Activated CD4-positive, alpha-beta T cell treated with anti-CD3 and anti-CD28 coated beads, Interleukin-2, amount 10 ng/mL, durations not matched to agents 24 days and 14 days (primary cell): Measurements from ENCODE around the gene ZBTB47. TPM values are rescaled to one million over a fixed set of nuclear protein-coding genes. Genes with fewer than 3 reads are reported as not detected.

Experiments used
- DNase-seq: peaks from one replicate; pipeline ENCODE4 v3.0.0; 2022
- H3K27ac Mint-ChIP-seq: one replicate; pipeline ENCODE4 v1.8.0; 2022; ENCODE audit warnings: mild to moderate bottlenecking, mixed read lengths
- H3K27me3 Mint-ChIP-seq: one replicate; pipeline ENCODE4 v1.8.0; 2022; ENCODE audit warnings: mixed read lengths
- H3K36me3 Mint-ChIP-seq: one replicate; pipeline ENCODE4 v1.8.0; 2022; ENCODE audit warnings: low read depth, mild to moderate bottlenecking, mixed read lengths
- H3K4me1 Mint-ChIP-seq: one replicate; pipeline ENCODE4 v1.8.0; 2021; ENCODE audit warnings: mixed read lengths
- H3K4me3 Mint-ChIP-seq: one replicate; pipeline ENCODE4 v1.8.0; 2022; ENCODE audit warnings: mild to moderate bottlenecking, moderate library complexity, mixed read lengths
- H3K9me3 Mint-ChIP-seq: one replicate; pipeline ENCODE4 v1.8.0; 2021; ENCODE audit warnings: mixed read lengths
- intact Hi-C: fragments of 100-400 bp; cut with micrococcal nuclease; formaldehyde crosslinking; loops from one replicate; pipeline ENCODE4 v1.15.1; 2023
- total RNA-seq: library from RNA; stranded (reverse); gene quantifications from 2 replicates; pipeline ENCODE4 v1.2.3, GENCODE V29; 2022

Gene ZBTB47
- total RNA-seq, 1 donor from 2014 or later: 1.0 TPM

DNA sequence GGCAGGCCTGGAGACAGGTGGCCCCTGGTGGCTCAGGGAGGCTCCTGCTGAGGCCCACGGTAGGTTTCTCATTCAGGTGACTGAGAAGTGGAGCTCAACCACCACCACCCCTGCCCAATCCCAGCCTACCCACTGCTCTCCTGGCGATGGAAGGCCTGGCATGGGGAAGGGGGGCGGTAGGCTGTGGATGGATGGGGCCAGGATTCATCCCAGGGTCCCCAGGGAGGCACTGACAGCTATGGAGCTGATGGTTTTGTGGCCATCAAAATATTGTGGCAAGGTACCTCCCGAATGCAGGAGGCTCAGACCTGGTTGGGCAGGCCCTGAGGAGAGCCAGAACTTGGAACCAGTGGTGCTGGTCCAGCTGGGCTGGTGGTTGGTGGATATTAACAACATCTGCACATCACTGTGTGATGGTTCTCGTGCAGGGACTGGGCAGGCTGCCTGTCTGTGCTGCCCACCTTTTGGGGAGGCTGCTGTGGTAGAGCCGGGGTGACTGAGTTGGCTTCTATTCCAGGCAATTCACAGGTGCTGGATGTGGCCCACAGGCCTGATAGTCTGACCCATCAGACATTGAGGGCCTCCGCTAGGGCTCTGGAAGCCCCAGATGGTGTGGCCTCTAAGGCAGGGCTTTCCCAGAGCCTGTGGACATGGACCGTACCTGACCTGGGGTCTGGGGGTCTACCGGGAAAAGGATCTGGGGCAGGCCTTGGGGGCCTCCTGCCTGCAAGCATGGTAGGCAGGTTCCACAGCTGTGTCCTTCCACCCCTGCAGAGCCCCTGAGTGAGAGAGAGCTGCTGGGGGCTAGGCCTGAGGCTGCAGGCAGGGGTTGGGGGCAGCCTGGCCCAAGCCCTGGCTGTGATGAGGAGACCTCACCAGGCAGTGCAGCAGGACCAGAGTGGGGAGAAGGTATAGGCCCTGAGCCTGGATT is 3.4 kb downstream of the ZBTB47 start:
- peaks cover 5% of the 10 kb centered on the region for H3K27me3 Mint-ChIP-seq
- H3K4me1 Mint-ChIP-seq: peaks cover 18% of the 10 kb centered on the region
- intact Hi-C loops: no loop called here

DNA sequence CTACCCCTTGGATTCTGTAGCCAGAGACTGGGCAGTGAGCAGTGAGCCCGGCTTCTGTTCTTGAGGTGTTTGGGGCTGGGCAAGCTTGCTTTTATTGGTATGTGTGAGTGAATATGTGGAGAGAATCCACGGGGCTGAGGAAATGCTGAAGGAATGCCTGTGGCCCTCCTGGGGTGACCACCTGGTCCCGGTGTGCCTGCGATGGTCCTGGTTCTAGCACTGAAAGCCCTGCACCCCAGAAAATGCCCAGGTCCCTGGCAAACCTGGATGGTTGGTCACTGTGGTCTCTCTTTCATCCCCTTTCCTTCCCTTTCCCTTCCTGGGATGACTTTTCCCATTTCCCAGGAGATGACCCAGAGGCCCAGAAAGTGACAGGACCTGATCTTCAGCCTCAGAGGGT is 4.2 kb downstream of the ZBTB47 start:
- intact Hi-C loops: no loop called here
- H3K27ac Mint-ChIP-seq: no peak overlapping the region

More for the DNA sequence above, 3.4 kb downstream of the ZBTB47 start:
- no peaks in the 10 kb centered on the region for H3K9me3 Mint-ChIP-seq
- H3K36me3 Mint-ChIP-seq: no peaks in the 10 kb centered on the region
- no peak overlapping the region for H3K27ac Mint-ChIP-seq
- peak overlapping the region; percentile 17 for H3K4me3 Mint-ChIP-seq
- no peak for DNase-seq

DNA sequence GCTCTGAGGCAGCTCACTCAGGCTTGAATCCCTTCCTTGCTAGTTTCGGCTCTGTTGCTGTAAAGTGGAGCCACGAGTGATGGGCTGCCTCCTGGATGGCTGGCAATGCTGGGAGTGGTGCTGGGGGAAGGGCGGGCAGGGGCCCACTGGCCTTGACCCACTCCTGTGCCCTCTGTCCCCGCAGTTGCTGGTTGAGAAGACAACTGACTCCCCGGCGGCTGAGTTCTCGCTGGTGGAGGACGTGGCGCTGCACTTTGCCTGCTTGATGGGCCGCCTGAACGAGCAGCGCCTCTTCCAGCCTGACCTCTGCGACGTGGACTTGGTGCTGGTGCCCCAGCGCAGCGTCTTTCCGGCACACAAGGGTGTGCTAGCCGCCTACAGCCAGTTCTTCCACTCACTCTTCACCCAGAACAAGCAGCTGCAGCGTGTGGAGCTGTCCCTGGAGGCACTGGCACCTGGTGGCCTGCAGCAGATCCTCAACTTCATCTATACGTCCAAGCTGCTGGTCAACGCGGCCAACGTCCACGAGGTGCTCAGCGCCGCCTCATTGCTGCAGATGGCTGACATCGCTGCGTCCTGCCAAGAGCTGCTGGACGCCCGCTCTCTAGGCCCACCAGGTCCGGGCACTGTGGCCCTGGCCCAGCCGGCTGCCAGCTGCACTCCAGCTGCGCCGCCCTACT is 4.7 kb downstream of the ZBTB47 start:
- intact Hi-C loops: no loop called here
- no peaks in the 10 kb centered on the region for H3K36me3 Mint-ChIP-seq
- no peak overlapping the region for H3K27ac Mint-ChIP-seq
- H3K9me3 Mint-ChIP-seq: no peaks in the 10 kb centered on the region
- no peak for DNase-seq
- peaks cover 5% of the 10 kb centered on the region for H3K27me3 Mint-ChIP-seq
- H3K4me3 Mint-ChIP-seq: no peak overlapping the region
- peaks cover 6% of the 10 kb centered on the region for H3K4me1 Mint-ChIP-seq

More for the DNA sequence above, 4.2 kb downstream of the ZBTB47 start:
- no peak for DNase-seq
- H3K4me1 Mint-ChIP-seq: peaks cover 11% of the 10 kb centered on the region
- H3K36me3 Mint-ChIP-seq: no peaks in the 10 kb centered on the region
- H3K27me3 Mint-ChIP-seq: peaks cover 5% of the 10 kb centered on the region
- H3K4me3 Mint-ChIP-seq: no peak overlapping the region
- H3K9me3 Mint-ChIP-seq: no peaks in the 10 kb centered on the region

DNA sequence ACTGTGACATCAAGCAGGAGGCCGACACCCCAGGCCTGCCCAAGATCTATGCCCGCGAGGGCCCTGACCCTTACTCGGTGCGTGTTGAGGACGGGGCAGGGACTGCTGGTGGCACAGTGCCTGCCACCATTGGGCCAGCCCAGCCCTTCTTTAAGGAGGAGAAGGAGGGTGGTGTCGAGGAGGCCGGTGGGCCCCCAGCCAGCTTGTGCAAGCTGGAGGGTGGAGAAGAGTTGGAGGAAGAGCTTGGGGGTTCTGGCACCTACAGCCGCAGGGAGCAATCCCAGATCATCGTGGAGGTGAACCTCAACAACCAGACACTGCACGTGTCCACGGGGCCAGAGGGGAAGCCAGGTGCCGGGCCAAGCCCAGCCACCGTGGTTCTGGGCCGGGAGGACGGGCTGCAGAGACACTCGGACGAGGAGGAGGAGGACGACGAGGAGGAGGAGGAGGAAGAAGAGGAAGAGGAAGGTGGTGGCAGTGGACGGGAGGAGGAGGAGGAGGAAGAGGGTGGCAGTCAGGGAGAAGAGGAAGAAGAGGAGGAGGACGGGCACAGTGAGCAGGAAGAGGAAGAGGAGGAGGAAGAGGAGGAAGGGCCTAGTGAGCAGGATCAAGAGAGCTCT is 5.4 kb downstream of the ZBTB47 start:
- Mint-ChIP-seq H3K4me1 (peaks cover 2% of the 10 kb centered on the region), H3K27ac (no peak overlapping the region), H3K27me3 (peaks cover 3% of the 10 kb centered on the region), H3K4me3 (no peak overlapping the region), H3K36me3 (no peaks in the 10 kb centered on the region), H3K9me3 (no peaks in the 10 kb centered on the region)
- DNase-seq: no peak
- intact Hi-C loops: no loop called here

DNA sequence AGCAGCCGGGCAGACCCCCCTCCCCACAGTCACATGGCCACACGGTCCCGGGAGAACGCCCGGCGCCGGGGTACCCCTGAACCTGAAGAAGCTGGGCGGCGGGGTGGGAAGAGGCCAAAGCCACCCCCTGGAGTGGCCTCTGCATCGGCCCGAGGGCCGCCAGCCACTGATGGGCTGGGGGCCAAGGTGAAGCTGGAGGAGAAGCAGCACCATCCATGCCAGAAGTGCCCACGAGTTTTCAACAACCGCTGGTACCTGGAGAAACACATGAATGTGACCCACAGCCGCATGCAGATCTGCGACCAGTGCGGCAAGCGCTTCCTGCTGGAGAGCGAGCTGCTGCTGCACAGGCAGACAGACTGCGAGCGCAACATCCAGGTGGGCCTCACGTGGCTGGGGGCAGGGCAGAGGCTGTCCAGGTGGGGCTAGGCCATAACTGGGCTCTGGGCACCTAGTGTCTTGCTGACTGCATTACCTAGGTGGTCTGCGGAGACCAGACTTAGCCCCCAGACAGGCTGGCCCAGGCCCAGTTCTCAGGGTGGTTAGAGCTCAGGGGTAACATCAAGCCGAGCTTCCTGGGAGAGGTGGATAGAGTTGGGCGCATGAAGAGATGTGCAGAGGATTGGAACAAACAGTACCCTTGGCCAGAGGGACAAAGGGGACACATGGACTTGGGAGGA is 6.1 kb downstream of the ZBTB47 start:
- Mint-ChIP-seq H3K9me3 (no peaks in the 10 kb centered on the region), H3K4me3 (no peak overlapping the region), H3K4me1 (peaks cover 2% of the 10 kb centered on the region), H3K27ac (no peak overlapping the region), H3K36me3 (no peaks in the 10 kb centered on the region), H3K27me3 (peaks cover 3% of the 10 kb centered on the region)
- intact Hi-C loops: no loop called here
- DNase-seq: no peak

DNA sequence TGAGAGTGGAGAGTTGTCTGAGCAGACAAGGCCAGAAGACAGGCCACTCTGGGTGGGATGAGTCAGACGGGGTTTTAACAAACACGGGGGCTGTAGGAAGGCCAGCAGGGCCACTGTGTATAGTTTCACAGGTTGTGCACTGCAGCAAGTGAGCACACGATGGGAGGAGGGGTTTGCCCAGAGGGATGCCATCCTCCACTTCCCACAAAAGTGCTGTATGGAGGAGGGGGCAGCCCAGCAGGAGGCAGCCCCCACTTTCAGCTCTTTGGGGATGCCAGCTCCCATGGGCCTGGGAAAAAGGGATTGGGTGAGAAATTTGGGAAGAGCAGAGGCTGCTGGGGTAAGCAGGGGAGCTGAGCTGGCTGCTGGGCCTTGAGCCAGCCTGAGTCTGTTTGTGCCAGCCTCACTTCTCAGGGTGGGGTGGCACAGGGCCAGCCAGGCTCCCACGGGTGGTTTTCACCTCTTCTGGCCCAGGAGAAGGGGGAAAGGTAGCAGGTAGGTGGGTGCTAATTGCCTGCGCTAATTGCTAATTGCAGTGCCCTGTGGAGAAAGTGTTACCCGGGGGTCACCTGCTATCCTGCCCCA is 6.7 kb downstream of the ZBTB47 start:
- Mint-ChIP-seq H3K4me3 (no peak overlapping the region), H3K36me3 (no peaks in the 10 kb centered on the region), H3K9me3 (no peaks in the 10 kb centered on the region), H3K27ac (no peak overlapping the region), H3K27me3 (no peaks in the 10 kb centered on the region), H3K4me1 (peaks cover 2% of the 10 kb centered on the region)
- intact Hi-C loops: no loop called here
- DNase-seq: no peak

DNA sequence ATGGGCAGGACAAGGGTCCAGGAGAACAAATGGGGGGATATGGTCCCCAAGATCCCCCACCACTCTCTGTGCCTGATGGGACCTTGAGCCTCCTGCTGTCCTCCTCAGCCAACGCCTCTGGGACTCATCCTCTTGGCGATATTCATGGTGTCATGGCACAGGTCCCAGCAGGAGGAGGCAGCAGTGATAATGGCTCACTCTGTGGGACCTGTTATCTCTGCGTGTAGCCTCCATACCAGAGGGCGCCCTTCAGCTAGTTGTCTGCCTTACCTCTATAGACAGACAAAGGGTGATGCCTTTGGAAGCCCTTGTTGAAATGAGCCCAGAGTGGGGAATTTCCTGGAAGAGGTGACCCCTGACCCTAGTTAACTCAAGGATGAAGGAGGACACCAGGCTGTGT is 7.4 kb downstream of the ZBTB47 start:
- Mint-ChIP-seq H3K4me3 (no peak overlapping the region), H3K4me1 (peaks cover 2% of the 10 kb centered on the region), H3K9me3 (no peaks in the 10 kb centered on the region), H3K36me3 (no peaks in the 10 kb centered on the region), H3K27me3 (no peaks in the 10 kb centered on the region), H3K27ac (no peak overlapping the region)
- intact Hi-C loops: no loop called here
- no peak for DNase-seq

DNA sequence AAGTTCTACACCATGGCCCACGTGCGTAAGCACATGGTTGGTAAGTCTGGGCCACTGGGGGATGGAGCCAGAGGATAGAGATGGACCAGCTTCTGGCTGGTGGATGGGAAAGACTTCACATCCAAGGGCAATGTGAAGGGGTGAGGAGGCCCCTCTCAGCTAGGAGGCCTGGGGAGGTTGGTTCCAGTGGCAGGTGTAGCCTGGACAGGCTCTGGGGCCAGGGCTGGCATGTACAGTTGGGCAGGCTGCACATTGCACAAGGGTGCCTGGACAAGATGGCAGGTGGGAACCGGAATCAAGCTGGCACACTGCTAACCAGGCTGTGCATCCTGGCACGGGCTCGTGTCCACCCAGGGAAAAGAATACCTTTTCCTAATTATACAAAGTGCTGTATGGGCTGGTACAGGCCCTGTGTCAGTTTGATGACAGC is 8.1 kb downstream of the ZBTB47 start:
- no peaks in the 10 kb centered on the region for H3K27me3 Mint-ChIP-seq
- H3K36me3 Mint-ChIP-seq: no peaks in the 10 kb centered on the region
- intact Hi-C loops: no loop called here
- no peak overlapping the region for H3K4me3 Mint-ChIP-seq
- no peak overlapping the region for H3K27ac Mint-ChIP-seq
- DNase-seq: no peak
- no peaks in the 10 kb centered on the region for H3K9me3 Mint-ChIP-seq
- no peaks in the 10 kb centered on the region for H3K4me1 Mint-ChIP-seq

DNA sequence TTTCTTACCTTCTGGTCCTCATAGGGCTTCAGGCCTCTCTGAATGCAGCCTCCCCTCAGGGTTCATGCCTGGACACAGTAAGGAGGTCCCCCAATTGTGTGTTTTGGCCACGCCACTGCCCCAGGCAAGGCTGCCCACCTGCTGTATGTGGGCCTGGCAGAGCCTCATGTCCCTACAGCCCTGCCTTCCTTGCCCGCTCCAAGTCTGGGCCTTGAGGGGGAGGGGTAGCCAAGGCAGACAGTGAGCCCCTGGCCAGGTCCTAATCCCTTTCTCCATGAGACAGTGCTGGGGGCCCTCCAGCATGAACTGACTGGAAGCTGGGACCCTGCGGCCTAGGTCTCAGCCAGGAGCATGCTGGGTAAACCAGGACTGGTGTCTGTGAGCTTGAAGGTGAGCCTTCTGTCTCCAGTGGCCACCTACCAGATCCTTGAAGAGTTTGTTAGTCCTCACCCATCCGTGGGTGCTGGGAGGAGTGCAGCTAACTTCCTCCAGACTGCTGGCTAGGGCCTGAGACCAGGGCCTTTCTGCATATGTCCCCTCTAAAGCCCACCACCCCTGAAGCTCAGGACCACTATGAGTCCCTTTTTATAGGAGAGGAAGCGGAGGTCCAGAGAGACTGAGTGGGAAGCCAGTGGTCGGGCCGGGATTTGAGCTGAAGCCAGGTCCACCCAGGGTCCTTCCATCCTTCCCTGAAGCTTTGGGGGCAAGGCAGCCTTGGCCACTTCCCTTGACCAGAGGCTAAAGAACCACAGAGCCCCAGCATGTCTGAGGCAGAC is 8.7 kb downstream of the ZBTB47 start:
- Mint-ChIP-seq H3K27ac (no peak overlapping the region), H3K4me3 (no peak overlapping the region), H3K9me3 (no peaks in the 10 kb centered on the region), H3K4me1 (no peaks in the 10 kb centered on the region), H3K27me3 (no peaks in the 10 kb centered on the region), H3K36me3 (no peaks in the 10 kb centered on the region)
- intact Hi-C loops: no loop called here
- no peak for DNase-seq

DNA sequence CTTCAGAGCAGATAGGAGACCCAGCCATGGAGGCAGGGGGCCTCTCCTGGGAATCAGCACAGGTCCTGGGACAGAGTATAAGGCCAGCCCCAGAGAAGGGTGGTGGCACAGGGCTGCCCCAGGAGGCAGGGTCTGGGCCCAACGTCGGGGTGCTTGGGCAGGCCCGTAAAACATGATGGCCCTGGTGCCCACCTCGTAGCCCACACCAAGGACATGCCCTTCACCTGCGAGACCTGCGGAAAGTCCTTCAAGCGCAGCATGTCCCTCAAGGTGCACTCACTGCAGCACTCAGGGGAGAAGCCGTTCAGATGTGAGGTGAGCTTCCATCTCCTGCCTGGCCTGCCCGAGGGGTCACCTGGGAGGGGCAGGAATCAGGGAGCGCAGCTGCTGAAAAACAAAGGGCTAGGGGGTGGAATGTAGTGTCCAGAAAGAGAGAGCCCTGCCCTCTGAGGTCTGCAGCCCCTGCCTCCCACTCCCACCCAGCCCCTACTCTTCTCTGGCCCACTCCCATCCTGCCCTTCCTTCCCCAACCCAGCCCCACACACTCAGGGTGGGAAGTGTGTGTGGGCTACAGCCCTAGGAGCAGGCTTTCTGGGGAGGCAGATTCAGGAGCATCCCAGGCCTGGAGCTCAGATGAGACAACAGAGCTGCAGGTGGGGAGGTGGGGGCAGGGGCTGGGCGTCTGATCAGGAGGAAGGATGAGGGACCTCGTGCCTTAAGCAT is 9.5 kb downstream of the ZBTB47 start:
- DNase-seq: no peak
- no peak overlapping the region for H3K4me3 Mint-ChIP-seq
- no peaks in the 10 kb centered on the region for H3K9me3 Mint-ChIP-seq
- H3K36me3 Mint-ChIP-seq: no peaks in the 10 kb centered on the region
- no peaks in the 10 kb centered on the region for H3K27me3 Mint-ChIP-seq
- intact Hi-C loops: no loop called here
- H3K4me1 Mint-ChIP-seq: no peaks in the 10 kb centered on the region
- no peak overlapping the region for H3K27ac Mint-ChIP-seq

DNA sequence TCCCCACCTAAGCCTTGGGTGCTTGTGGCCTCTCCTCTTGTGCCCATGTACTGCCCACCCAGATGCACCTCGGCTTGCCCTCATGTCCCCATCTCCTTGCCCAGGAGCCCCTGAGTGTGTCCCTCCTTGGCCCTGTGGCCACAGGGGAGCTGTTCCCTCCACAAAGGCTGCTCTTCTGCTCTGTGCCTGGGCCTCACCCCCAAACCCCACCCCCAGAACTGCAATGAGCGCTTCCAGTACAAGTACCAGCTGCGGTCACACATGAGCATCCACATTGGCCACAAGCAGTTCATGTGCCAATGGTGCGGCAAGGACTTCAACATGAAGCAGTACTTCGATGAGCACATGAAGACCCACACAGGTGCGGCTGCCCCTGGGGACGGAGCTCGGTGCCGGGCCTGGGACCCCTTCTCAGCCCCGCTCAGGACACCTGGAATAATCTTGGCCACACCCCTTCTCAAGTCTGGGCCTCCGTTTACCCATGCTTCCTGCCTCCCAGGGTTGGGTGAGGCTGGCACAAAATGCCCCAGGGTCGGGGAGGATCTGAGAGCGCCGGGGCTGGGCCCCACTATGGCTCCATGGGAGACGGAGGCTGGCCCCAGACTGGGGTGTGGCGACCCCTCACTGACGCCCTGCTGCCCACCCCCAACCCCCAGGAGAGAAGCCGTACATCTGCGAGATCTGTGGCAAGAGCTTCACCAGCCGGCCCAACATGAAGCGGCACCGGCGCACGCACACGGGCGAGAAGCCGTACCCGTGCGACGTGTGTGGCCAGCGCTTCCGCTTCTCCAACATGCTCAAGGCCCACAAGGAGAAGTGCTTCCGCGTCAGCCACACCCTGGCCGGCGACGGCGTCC is 10.3 kb downstream of the ZBTB47 start:
- no peaks in the 10 kb centered on the region for H3K4me1 Mint-ChIP-seq
- H3K4me3 Mint-ChIP-seq: no peak overlapping the region
- no peak overlapping the region for H3K27ac Mint-ChIP-seq
- no peaks in the 10 kb centered on the region for H3K27me3 Mint-ChIP-seq
- DNase-seq: no peak
- no peaks in the 10 kb centered on the region for H3K36me3 Mint-ChIP-seq
- H3K9me3 Mint-ChIP-seq: peaks cover 2% of the 10 kb centered on the region
- intact Hi-C loops: no loop called here

DNA sequence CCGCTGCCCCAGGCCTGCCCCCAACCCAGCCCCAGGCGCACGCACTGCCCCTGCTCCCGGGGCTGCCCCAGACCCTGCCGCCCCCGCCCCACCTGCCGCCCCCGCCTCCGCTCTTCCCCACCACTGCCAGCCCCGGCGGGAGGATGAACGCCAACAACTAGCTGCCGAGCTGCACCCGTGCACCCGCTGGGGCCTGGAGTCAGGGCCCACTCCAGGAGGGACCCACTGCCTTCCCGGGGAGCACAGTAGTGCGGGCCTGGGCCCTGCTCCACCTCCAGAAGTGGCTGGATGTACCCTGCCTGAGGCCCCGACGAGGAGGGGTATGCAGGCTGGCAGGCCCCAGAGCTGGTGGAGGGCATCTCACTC is 10.9 kb downstream of the ZBTB47 start:
- Mint-ChIP-seq H3K4me3 (no peak overlapping the region), H3K9me3 (peaks cover 4% of the 10 kb centered on the region), H3K27me3 (no peaks in the 10 kb centered on the region), H3K4me1 (no peaks in the 10 kb centered on the region), H3K36me3 (no peaks in the 10 kb centered on the region), H3K27ac (no peak overlapping the region)
- no peak for DNase-seq
- intact Hi-C loops: no loop called here
